ENCODE measurements around the gene EVC2. TPM values are rescaled to one million over a fixed set of nuclear protein-coding genes. Genes with fewer than 3 reads are reported as not detected.

EVC2 gene
- total RNA-seq, 1 donor, result 3.8 TPM

DNA sequence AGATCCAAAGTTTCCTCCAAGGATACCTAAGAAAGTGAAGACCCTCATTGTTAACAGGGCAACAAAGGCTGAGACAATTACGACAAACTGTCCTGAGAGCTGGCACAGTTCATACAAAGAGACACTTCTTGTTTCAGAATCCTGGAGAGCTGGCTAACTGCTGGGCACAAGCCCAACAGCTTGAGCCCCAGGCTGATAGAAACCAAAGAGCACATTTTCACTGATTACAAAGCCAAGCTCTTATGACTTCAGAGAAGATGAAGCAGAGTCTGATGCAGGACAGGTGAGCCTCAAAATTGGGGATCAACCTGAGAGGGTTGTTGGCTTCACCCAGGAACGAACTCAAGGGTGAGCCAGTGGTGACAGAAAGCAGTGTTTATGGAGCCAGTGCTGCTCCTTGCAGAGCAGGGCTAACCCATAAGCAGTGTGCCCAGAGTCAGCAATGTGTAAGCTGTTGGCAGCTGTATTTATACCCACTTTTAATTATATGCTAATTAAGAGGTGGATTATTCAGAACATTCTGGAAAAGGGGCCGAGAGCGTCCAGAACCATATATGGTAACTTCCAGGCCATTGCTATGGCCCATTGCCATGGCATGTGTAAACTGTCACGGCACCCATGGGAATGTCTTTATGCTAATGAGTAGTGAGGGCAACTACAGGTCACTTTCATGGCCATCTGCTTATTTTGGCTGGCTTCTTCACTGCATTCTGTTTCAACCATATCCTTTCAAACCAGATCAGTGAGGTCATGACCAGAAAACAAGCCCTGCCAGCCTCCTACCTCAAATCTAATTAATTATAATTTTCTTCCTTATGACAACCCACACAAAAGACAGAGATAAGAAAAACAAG lies 183.7 kb downstream of the EVC2 start:
- DNase-seq (ENCODE audit: low read depth in 2 of 3, low spot score in 2 of 3), result no peak

DNA sequence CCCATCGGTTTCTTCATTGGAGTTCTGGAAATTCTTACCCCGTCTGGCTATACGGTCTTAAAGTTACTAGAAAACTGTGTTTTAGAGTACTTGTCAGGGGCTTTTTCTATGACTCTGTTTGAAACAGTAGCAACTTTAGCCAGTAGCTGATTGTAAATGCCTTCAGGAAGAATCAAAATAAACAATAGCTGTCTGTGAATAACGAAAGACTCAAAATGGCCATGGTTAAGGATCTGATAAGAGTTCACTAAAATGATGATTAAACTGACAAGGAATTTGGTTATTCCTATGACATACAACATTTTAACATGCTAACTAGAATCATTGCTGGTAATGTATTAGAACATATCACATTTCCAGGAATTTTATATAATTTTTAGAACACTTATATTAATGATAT lies 191.0 kb downstream of the EVC2 start:
- DNase-seq (ENCODE audit: low read depth in 2 of 3, low spot score in 2 of 3), result no peak

DNA sequence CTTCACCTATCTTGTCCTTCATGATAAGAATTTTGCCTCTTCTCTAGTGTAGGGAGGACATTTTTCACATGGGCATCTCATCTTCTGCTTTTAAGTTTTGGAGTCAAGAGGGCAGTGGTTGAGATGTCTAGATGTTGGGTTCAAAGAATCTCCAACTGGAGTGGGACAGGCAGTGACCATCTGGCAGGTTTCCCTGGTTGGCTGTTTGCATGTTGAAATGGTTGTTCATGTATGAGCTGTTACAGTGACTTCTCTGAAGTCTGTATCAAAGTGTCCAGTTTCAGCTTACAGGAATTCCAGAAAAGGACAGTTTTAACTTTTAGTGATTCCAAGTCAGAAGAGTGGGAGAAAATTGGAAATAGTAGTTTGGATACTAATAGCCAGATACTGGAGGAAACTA lies 192.7 kb downstream of the EVC2 start:
- no peak for DNase-seq (ENCODE audit: low read depth in 2 of 3, low spot score in 2 of 3)

Other genes with a start within 250 kb of the EVC2 start
- 7.8 TPM for gene EVC, start 2.6 kb upstream of the EVC2 start, total RNA-seq
- gene CRMP1, start 184.5 kb upstream of the EVC2 start, total RNA-seq, result under 0.01 TPM

All from hematopoietic multipotent progenitor cell (in vitro differentiated cells).